Nucleus accumbens (tissue), 56 donors: ENCODE results near the gene FNDC3B.

Experiments
- DNase-seq, 56 donors: peaks; one replicate each; lab custom pipeline; 2025; lab: John Stamatoyannopoulos, UW

Gene FNDC3B

GRCh38 chr3:172314591-172315160, 275.3 kb downstream of the FNDC3B start:
- DNase-seq, result no peak

- DNase-seq, result peak in 1 of 56 donors; percentile 12
These were observed 276.2 kb downstream of the FNDC3B start for GRCh38 chr3:172315401-172316091.

DNA sequence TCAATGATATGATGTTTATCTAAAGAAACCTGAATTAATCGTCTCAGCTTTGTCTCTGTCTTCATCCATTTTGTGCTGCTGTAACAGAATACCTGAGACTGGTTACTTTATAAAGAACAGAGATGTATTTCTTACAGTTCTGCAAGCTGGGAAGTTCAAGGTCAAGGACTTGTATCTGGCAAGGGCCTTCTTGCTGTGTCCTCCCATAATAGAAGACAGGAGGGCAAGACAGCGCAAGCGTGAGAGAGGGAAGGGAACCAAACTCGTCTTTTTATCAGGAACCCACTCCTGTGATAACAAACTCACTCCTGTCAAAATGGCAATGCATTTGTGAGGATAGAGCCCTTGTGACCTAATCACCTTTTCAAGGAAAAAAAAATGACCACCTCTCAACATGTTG, 277.4 kb downstream of the FNDC3B start:
- DNase-seq, result no peak

DNA sequence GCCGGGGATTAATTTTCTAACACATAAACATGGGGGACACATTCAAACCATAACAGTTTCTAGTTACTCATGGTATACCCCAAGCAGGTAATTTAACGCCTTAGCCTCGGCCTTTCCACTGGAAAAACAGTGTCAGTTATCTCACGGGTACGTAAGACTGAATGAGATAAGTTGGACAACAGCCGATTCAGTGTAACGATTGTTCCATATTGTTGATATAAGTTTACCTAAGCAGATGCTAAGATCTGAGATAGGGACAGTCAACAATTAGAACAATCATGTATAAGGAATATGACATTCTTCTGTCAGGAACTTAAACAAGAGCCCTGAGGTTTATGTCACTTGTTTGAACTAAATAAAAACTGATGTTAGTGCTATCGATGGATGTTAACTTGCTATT, 278.1 kb downstream of the FNDC3B start:
- no peak for DNase-seq

DNA sequence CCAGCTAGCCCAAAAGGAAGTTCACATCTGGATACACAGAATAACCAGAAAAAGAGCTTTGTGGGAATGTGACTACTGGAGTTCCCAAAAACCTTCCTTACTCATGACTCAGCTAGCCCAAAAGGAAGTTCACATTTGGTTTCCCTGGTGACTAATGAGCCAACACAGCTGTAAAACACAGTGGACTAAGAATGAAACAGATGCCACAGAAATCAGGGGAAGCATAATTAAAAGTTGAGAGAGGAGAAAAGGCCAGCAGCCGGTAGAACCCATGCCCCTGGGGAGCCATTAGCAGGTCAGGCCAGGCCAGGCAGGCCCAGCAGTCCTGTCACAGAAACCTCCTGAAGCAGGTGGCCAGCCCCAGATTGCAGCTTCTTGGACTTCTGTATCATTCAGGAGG, 278.6 kb downstream of the FNDC3B start:
- DNase-seq, result no peak

DNA sequence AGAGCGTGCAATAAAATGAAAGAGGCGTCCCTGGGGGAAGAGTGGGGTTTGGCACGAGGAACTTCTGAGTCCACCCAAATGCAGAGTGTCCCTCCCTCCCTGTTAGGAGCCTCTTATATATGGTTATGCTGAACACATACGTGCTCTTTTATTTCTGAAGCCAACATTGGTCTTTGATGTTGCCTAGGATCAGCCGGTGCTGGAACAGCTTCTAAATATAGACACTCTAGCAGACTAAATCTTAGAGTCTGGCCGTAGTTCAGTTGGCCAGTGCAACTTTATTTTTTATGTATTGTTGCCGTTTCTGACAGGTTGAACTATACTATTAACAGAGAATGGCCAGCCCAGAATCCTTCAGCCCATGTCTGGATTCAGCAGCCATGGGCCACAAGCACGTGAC, 280.2 kb downstream of the FNDC3B start:
- DNase-seq, result no peak

DNA sequence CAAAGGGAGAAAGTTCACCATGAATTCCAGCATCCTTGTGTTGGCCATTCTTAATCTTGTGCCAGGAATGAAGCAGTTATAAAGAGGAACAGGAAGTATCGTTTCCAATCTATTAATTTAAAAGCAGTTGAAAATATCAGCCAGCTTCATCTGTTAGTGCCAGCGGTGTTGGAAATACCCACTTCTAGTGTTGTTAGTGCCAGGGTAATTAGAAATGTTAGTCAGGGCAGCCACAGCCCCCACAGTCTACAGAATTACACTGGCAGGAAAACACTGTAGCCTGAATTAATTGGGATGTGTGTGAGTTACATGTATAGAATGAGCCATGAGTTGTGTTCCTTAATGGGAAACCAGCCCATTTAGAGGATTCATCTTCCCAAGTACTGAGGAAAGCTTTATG, 281.1 kb downstream of the FNDC3B start:
- DNase-seq, result no peak

GRCh38 chr3:172321035-172321434, 281.7 kb downstream of the FNDC3B start:
- no peak for DNase-seq

GRCh38 chr3:172323894-172324610, 284.7 kb downstream of the FNDC3B start:
- DNase-seq, result no peak

DNA sequence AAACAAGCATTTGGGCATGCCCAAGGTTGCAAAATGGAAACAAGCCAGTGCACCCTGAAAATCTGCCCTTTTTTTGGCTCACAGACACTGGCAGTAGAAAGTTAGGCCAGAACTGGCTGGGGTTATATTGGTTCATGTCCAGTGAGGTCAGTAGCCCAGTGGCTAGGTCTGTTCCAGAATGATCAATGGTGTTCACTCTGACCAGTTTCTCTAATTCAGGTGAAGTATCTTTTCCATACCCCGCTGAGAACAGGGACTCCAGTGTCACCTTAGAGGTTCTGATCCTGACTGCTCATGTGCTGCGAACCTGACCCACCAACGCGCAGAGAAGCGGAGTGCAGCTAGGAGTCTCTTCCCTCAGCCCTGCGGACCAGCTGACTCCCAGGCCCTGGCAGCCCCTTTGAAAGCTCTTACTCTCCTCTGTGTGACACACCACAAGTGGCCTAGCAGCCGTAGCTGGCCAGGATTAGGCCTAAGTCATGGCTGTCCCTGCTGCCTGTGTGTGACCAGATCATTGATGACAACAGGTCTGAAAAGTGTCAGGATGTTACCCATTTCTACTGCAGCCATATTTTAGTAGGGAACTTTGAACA, 285.3 kb downstream of the FNDC3B start:
- DNase-seq, result peak in 2 of 56 donors; percentile 15 to 16

DNA sequence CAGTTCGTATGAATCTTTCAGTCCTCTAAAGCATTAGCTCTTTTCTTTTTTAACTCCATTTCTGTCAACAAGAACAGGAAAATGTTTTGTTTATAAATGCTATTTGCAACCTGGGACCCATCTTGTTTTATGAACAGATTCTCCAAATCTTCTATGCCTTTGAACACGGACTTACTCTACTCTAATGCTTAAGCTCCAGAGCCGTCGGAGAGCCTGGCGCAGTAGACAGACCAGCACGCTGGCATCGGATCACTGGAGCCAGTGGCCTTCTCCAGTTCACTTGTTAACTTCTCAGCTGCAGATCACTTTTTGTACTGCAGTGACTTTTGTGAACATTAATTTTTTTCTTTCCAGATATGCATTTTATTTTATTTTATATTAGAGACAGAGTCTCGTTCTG, 286.1 kb downstream of the FNDC3B start:
- no peak for DNase-seq

GRCh38 chr3:172326993-172327392, 287.6 kb downstream of the FNDC3B start:
- DNase-seq, result no peak

GRCh38 chr3:172328282-172328681, 288.9 kb downstream of the FNDC3B start:
- DNase-seq, result no peak

- no peak for DNase-seq
These were observed 289.7 kb downstream of the FNDC3B start for GRCh38 chr3:172329070-172329469.

GRCh38 chr3:172330413-172330812, 291.0 kb downstream of the FNDC3B start:
- DNase-seq, result no peak

DNA sequence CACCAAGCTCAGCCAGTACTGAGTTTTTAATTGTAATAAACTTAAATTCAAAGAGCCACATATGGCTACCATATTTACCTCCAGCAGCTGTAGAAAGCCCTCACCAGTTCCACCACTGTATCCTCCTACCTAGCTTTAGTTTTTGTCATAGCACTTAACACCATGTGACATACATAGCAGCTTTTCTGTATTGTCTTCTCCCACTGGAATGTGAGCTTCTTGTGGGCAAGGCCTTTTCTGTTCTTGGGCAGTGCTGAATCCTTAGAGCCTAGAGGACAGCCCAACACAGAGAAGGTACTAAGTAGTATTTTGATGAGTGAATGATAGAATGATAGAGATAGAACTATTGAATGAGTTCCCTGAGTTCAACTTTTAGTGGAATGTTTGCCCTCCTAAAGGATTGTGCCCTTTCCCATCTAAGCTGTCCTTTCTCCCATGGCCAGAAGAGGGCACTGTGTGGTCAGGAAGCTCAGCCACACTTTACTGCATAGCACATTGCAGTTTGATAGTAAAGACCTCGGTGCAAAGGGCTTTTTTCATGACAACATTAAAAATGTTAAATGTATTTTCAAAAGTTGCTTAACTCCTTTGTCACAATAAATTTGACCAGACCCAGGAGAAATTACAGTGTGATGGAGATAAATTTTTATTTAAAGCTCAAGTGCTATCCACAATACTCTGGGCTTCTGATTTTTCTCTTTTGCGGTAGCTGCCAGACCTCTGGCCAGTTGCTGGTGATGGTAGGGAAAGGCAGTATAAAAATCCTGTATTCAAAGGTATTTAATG, 293.1 kb downstream of the FNDC3B start:
- DNase-seq, result peak in 38 of 56 donors; percentile 1 to 83 (median 24)

DNA sequence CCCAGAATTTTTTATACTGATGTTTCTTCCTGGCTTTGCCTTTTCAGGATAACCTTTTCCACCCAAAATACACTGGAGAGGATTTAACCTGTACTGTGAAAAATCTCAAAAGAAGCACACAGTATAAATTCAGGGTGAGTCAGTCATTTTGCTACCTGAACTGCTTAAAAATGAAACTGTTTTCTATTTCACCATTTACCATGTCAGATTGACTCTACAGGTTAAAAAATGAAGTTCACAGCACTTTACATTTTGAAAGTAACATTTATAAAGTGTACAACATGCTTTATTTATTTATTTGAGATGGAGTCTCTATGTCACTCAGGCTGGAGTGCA, 293.6 kb downstream of the FNDC3B start:
- DNase-seq, result no peak

DNA sequence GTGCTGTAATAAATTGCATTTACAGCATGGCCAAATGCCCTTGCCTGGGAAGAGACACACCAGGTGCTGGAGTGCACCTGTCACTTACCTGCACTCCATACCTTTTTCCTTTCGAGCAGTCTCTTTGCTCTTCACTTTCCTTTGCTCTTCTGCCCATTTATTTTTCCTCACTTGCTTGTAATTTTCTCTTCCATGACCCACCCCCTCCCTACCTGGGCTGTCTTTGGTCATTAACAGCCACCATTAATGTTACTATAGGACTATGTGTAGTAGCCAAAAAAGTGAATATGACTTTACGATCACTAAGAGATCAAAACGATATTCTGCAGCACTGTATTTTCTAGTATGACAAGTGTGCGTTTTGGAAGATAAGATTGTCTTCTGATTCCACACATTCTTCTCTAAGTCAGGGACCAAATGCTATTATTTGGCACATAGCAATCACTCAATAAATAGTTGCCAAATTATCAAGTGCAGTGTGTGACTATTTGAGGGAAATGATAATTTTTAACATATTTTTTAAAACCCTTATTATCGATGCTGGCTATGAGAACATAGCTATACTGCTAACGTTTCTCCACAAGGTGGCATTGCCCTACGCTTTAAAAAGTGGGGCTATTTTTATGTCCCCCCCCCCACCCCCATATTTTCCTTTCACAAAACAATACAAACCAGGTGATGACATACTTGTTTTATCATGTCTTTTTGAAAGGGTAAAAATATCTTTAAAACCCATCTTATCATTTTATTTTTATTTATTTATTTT, 294.5 kb downstream of the FNDC3B start:
- no peak for DNase-seq

DNA sequence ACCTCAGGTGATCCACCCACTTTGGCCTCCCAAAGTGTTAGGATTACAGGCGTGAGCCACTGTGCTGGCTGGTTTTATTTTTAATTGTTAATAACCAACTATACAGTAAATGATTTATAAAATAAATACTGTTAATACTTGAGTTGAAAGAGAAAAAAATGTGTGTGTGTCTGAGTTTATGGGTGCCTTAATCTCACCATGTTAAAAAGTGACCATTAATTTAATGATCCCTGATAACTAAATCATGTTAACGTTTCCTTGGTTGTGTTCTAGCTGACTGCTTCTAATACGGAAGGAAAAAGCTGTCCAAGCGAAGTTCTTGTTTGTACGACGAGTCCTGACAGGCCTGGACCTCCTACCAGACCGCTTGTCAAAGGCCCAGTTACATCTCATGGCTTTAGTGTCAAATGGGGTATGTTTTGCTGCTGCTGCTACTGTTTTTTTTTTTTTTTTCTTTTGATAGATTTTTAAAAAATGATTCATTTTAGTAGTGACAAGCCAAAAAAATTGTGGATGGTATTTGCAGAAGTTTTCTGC, 295.4 kb downstream of the FNDC3B start:
- no peak for DNase-seq

- DNase-seq, result no peak
These were observed 300.5 kb downstream of the FNDC3B start for GRCh38 chr3:172339892-172340291.
